Nucleus accumbens (tissue), 56 donors: Measurements from ENCODE around the gene CHGA.
A peak's percentile ranks its signal among the peaks of the same experiment; 100 is the strongest.

Source experiments
- DNase-seq, 56 donors: peaks; one replicate each; lab custom pipeline; 2025; lab: John Stamatoyannopoulos, UW

CHGA gene

GRCh38 chr14:92942136-92942535, 19.2 kb downstream of the CHGA start:
- DNase-seq = no peak

DNA sequence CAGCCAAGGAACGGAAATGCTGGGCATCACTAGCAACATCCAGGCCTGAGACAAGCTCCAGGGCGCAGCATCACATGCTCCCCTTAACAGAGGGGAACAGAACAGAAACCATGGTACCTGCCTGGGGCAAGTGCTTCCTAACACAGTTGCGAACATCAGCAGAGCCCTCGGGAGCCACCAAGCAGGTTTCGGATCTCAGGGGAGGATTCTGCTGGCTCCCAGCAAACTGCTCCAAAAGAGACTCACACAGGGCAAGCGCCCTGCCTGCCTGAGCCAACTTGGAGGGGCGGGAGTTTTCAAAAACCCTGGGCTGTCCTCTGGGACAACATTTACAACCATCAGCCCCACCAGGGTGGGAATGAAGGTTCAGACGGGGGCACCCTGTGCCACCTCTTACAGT, 19.6 kb downstream of the CHGA start:
- DNase-seq = no peak

DNA sequence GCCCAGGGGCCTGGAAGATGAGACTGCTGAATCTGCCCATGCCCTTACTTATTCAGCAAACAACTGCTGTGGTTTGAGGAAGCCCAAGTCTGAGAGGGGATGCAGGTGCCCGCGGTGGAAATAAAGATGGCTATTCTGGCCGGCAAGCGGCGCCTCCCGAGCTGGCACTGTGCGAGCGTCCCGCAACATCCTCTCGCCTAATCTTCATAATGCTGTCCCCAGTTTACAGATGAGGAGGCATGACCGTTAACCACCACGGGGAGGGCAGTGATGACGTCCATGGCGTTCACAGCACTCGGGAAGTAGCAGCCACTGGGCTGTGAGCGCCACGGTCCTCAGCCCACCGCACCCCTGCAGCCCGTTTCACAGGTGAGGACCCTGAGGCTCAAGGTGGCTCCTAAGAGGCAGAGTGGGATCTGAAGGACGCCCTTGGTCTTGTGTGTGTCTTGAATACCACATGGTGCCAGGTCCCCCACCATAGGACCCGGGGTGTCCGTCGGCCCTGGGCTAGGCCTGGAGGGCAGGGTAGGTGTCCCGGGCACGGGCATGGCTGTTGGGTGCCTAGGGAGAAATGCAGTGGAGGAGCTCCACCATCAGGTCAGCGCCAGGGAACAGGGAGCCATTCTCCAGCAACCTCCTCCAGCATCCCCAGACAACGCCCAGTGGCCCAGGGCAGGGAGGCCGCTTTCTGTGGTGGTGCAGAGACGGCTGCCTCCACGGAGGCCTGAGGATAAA, 20.2 kb downstream of the CHGA start:
- DNase-seq = no peak

DNA sequence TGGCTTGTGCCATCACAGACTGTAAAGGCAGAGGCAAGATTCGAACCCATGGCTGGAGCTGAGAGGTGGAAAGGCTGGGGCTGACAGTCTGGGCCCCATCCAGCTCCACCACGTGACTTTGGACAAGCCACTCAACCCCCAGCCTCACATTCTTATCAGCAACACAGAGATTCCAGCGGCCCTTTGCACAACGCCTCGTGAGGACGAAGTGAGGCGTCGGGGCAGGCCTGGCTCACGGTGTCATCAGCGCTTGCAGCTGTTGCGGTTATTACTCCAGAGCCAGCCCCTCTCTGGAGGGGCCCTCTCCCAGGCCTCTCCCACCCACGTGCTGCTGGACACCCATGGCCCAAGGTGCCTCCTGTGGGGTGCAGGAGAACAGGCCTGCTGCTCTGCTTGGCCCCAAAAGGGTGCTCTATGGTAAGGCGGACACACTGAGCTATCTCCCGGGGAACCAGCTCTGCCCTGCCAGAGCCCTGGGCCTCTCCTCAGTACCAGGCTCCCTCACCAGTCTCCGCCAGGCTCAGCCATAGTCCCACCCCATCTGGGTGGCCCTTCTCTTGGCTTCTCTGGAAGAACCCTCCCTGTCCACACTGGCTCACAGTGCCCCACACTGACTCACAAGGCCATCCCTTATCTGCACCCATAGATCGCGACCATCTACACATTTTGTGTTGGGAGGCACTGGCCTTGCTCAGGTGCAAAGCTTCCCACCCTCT, 21.1 kb downstream of the CHGA start:
- no peak for DNase-seq

- no peak for DNase-seq
Observed at GRCh38 chr14:92944976-92945375, 22.0 kb downstream of the CHGA start.

- DNase-seq = no peak
Observed at GRCh38 chr14:92945544-92945943, 22.6 kb downstream of the CHGA start.

DNA sequence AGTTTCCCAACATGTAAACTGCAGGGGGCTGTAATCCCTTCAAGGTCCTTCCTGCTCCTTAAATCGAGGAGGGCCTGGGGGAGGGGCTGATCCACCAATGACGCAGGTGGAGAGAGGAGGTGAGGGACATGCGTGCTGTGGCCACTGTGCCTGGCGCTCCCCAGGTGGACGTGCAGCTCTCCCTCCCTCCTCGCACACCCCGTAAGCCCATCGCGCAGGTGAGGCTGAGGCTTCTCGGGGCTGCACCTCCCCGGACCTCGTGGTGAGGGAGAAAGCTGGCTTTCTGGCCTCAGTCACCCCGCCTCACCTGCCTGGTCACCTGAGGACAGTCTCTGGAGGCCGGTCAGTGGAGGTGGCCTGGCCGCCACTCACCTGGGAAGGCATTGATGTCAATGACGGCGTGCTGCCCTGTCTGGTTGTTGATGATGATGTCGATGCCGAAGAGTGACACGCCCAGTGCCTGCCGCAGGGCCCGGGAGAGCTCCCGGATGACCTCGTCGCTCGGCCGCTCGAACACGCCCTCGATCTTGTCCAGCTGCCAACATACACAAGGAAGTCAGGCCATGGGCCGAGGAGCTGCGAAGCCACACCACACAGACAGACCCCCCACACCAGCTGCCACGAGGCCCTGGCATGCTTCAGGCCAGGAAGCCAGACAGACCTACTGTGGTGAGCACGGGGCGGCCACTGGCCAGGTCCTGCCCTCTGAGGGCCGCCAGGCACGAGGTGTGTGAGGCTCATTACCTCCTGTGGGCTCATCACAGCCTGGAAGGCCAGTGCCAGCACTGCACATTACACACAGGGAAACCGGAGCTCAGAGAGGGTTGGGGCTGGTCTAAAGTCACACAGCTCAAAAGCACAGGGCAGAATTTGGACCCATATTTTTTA, 23.3 kb downstream of the CHGA start:
- no peak for DNase-seq

GRCh38 chr14:92946847-92947545, 24.0 kb downstream of the CHGA start:
- no peak for DNase-seq

DNA sequence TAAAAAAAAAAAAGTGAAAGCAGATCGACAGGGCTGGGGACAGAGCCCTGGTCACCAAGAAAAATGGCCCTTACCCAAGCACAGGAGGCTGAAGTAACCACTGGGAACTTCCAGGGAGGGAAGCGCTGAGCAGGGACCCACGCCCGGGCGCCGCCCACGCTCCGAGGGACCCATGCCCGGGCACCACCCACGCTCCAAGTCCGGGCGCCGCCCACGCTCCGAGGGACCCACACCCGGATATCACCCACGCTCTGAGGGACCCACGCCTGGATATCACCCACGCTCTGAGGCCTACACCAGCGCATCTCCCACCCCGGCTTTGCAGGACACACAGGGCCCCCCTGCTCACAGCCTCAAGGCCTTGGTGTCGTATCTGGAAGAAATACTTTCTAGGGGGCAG, 25.7 kb downstream of the CHGA start:
- DNase-seq = no peak

GRCh38 chr14:92949496-92950192, 26.7 kb downstream of the CHGA start:
- DNase-seq = no peak

- no peak for DNase-seq
Observed at GRCh38 chr14:92950193-92950540, 27.2 kb downstream of the CHGA start.

DNA sequence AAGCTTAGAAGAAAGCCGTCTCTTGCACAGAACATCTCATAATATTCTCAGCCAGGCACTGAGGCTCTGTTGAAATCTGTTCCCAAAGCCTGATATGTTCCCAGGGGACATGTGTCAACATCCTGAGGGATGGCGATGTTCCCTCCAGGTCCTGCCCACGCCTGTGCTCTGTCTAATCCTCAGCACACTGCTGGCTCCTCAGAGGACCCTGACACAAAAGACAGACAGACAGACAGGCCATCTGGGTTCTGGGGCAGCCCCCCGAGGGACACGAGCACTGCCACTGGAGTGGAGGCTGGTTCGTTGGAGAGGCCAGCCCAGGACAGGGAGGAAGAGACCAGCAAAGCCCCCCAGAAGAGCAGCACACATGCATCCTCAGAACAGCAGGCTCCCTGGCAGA, 27.8 kb downstream of the CHGA start:
- DNase-seq = no peak

DNA sequence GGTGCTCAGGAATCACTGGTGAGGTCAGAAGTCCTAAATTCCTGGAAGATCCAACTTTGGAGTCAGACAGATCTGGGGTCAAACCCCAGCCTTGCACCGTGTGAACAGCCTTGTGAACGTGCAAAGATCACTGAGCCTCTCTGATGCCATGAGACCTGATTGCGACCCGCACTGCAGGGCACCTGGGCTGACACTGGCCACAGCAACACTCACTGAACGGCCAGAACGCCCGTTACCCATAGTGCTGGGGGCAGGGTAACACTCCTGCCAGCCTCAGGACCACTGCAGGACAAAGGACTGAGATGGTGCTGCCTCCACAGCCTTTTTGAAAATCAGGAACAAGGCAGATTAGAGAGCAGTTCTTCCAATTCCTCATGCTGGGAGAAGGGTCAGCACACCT, 28.3 kb downstream of the CHGA start:
- DNase-seq = no peak

- DNase-seq = peak in 53 of 56 donors; percentile 11 to 91 (median 75)
Observed at GRCh38 chr14:92951912-92952471, 29.0 kb downstream of the CHGA start.

DNA sequence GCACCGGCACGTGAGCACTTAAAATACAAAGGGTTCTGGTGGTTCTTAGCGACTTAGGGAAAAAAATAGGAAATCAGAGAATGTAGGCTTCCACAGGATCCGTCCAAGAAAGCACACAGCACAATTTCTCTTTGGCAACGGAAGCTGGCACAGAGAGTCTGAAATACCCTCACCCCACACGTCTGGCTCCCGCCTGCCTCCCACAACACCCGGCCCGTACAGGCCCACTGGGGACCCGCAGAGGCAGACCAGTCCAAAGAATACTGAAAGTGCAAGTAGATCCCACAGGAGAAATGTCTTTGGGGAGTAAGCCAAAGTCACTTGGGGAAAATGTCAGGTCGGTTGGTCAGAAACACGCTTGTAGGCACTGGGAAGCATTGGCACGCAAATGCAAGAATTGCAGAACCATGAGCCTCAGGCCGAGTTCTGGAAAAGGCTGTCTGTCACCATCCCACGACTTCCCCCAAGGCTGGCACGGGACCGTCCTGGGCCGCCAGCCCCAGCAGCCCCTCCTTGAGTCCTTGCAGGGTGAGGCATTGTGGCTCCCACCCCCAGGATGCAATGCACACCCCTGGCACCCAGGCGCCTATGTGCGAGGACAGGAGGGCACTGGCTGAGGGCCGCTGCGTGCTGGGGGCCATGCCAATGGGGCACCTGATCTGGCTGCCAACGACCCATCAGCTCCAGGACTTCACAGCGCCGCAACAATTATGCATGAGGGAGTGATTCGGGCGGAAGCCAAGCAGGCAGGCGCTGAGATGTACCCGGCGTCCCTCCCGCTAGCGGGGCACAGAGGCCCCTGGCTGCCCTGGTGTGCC, 29.7 kb downstream of the CHGA start:
- peak in 30 of 56 donors; percentile 18 to 68 (median 36) for DNase-seq

DNA sequence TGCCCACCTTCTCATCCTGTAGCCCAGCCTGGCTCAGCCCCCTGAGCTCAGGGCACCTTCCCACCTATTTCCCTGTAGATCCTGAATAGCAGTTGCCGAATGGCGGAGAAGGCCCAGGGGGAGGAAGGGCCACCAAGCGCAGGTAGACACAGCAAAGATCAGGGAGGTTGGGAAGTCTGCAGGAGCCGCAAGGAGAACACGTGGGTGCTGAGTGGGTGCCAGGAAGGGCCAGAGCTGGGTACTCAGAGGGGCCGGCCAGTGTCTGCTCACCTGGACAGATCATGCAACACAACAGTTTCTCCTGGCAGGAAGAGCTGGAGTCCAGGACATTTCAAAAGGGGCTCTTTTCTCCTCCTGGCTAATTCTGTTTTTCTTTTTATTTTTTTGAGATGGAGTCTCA, 30.6 kb downstream of the CHGA start:
- DNase-seq = no peak

DNA sequence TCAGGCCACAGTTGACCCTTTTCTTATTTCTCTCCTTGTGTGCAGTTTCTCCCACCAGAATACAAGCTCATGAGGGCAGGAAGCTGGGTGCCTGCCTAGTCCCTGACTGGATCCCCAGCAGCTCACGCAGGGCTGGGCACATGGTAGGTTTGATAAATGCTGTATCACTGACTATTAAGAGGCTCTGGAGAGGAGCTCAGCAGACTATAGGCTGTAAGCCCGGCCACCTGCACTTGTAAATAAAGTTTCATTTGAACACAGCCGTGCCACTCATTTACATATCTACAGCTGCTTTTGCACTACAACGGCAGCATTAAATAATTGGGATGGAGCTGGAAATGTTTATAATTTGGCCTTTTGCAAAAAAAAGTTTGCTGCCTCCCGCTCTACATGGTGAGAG, 32.0 kb downstream of the CHGA start:
- no peak for DNase-seq

- DNase-seq = peak in 1 of 56 donors; percentile 31
Observed at GRCh38 chr14:92955381-92955780, 32.4 kb downstream of the CHGA start.

- DNase-seq = no peak
Observed at GRCh38 chr14:92956961-92957360, 34.0 kb downstream of the CHGA start.
